SK-N-DZ (cell line): ENCODE results near the gene TXNDC17. TPM values are rescaled to one million over a fixed set of nuclear protein-coding genes. Genes with fewer than 3 reads are reported as not detected.
A peak's percentile ranks its signal among the peaks of the same experiment; 100 is the strongest.
"Not testable (repeated sequence)": the region's sequence is repeated elsewhere in the genome, so short reads cannot be mapped to it uniquely, and the experiment has no call there.

Experiments used
- DNase-seq: peaks from one replicate; pipeline ENCODE4 v3.0.0-alpha.2; 2015; ENCODE audit warnings: low spot score
- polyA plus RNA-seq, 2 experiments: library from polyadenylated mRNA; depleted of rRNA; stranded (reverse); fragments of >200 nt; gene quantifications; 2 replicates each; pipeline ENCODE4 v1.2.3, GENCODE V29; 2014

Gene TXNDC17
- polyA plus RNA-seq (2014; cell fraction: cytosol; rRNA removed) = 112 and 235 TPM in 2 replicates
- 163 and 278 TPM in 2 replicates for polyA plus RNA-seq (2014; cell fraction: nucleus; rRNA removed)

GRCh38 chr17:6640536-6641246 is at the start of gene TXNDC17, which contains the start of gene KIAA0753:
Gene TXNDC17, plus strand, starts transcription at chr17:6641060. Its CDS starts 23 bp downstream, at chr17:6641083.
Gene KIAA0753, minus strand, starts transcription at chr17:6640711. Its CDS starts 5,608 bp downstream, at chr17:6635103.
- peak; percentile 90 for DNase-seq

DNA sequence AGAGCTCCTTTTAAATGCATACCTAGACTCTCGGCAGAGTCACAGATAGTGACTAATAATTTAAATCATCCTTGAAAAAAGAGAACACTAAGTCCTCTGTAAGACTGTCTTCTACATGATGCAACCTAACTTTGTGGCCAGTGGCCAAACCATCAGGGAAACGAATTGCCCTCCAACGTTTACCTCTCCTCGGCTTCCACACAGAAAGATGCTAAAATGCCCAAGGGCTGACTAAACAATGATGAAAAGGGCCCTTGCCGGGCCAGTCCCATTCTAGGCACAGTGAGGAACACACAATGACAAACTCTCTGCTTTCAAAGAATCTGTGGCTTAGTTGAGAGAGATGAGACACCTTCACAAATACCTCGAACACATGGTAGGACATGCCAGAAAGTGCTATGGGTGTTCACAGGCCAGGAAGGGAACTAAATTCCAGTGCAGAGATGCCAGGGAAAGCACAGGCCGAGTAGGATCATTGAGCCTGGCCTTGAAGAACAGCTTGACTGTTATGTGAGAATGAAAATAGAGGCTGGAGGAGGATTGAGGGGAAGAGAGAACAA is 49.2 kb upstream of the TXNDC17 start:
- no peak for DNase-seq

DNA sequence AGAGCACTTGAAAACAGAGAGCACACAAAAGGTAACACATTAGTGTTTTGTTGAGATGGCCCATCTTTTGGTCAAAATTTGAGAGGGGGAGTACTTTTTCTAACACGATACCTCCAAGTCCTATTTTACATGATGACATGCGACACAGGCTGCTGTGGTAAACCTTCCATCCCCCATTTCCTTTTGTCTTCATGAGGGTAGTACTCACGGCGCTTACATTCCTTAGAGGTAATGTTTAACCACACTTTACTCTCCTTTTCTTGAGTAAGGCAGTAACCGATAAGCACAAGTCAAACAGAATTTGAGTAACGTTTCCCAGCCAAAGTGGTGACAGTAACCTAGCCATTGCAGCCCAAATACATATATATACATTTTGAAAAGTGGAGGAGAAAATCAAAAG is 48.7 kb upstream of the TXNDC17 start:
- DNase-seq = no peak

DNA sequence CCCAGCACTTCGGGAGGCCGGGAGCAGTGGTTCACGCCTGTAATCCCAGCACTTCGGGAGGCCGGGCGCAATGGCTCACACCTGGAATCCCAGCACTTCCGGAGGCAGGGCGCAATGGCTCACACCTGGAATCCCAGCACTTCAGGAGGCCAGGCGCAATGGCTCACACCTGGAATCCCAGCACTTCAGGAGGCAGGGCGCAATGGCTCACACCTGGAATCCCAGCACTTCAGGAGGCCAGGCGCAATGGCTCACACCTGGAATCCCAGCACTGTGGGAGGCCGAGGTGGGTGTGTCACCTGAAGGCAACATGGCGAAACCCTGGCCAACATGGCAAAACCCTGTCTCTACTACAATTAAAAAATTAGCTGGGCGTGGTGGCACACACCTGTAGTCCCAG is 47.5 kb upstream of the TXNDC17 start:
- DNase-seq = not testable (repeated sequence)

GRCh38 chr17:6596081-6596480 is 44.8 kb upstream of the TXNDC17 start:
- no peak for DNase-seq

- DNase-seq = no peak
Measured at GRCh38 chr17:6596511-6596910, 44.3 kb upstream of the TXNDC17 start.

DNA sequence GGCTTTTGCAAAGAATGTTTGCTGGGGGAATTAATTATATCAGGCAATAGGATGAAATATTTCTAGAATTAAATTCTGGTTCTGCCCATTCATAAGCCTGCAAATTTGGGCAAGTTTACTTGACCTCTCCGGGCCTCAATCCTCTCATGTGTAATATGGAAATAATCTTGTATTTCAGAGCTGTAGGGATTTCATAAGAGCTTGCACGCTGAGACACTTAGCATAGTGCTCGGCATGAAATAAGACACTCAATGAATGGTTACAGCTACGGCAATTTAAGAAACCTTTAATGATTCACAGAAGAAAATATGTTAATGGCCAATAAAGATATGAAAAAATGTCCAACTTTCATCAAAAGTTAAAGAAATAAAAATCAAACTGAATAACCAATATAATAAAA is 43.9 kb upstream of the TXNDC17 start:
- no peak for DNase-seq

GRCh38 chr17:6597727-6598126 is 43.1 kb upstream of the TXNDC17 start:
- no peak for DNase-seq

GRCh38 chr17:6599364-6599763 is 41.5 kb upstream of the TXNDC17 start:
- DNase-seq = no peak

DNA sequence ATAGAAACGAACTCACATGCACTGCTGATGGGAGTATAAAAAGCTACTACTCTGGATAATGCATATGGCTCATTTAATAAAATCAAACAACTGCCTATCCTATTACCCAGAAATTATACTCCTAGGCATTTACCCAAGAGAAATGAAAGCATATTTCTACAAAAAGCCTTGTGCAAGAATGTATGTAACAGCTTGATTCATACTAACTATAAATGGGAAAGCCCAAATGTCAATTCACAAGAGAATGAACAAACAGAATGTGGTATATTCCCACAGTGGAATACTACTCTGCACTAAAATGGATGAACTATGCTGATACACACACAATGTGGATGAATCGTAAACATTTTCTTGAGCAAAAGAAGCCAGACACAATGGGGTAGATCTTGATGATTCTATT is 38.7 kb upstream of the TXNDC17 start:
- DNase-seq = no peak

- no peak for DNase-seq
Measured at GRCh38 chr17:6603744-6604325, 37.0 kb upstream of the TXNDC17 start.

GRCh38 chr17:6605142-6605541 is 35.7 kb upstream of the TXNDC17 start:
- DNase-seq = no peak

GRCh38 chr17:6608321-6608720 is 32.5 kb upstream of the TXNDC17 start:
- DNase-seq = no peak

- DNase-seq = no peak
Measured at GRCh38 chr17:6610011-6610410, 30.8 kb upstream of the TXNDC17 start.

GRCh38 chr17:6611231-6611630 is 29.6 kb upstream of the TXNDC17 start:
- DNase-seq = no peak

DNA sequence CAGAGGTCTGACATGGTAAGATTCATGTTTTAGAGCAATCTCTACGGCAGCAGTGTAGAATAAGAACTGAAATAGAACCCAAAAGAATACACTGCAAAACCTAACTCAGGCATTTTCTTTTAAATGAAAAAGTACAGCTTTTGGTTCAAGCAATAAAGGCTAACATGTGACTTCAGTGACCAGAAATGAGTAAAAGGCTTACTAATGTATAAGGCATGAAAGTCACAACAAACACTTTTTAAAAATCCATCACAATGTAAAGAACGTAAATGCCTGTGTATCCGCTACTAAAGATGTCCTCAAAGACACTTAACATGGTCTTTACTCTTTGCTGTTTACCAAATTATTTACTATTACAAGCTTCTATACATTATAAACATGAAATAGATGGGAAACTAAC is 16.9 kb upstream of the TXNDC17 start:
- no peak for DNase-seq

GRCh38 chr17:6626616-6627015 is 14.2 kb upstream of the TXNDC17 start:
- no peak for DNase-seq

DNA sequence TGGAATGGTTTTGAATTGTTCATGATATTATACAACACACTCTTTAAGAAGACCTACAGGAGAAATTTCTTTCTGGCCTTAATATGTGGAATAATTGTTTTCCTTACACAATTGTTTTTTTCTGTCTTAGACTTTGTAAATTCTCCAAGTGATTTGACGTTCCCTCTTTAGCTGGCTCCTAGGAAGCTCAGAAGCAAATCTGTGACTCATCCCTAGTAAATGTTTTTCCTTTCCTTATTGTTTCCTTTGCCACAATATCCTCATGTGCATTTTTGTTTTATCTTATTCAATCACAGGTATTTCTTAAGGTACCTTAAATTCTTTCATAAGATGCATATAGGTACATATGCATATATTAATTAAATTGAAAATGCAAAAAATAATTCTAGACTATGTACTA is 13.8 kb upstream of the TXNDC17 start:
- DNase-seq = no peak

DNA sequence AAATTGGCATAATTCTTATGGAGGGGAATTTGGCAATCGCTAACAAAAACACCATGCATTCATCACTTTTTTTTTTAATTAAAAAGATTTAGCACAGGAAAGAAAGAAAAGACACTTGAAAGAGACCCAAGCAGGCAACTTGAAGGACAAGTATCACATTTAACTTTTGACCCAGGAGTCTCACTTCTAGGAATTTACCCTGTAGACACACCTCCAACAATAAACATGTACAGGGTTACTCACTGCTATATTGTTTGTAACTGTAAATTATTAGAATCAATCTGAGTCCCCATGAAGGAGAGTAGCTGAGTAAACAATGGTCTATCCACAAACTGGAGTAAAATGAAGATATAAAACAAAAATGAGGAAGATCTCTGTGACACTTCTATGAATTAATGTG is 10.5 kb upstream of the TXNDC17 start:
- no peak for DNase-seq

GRCh38 chr17:6632530-6632929 is 8.3 kb upstream of the TXNDC17 start:
- DNase-seq = no peak

DNA sequence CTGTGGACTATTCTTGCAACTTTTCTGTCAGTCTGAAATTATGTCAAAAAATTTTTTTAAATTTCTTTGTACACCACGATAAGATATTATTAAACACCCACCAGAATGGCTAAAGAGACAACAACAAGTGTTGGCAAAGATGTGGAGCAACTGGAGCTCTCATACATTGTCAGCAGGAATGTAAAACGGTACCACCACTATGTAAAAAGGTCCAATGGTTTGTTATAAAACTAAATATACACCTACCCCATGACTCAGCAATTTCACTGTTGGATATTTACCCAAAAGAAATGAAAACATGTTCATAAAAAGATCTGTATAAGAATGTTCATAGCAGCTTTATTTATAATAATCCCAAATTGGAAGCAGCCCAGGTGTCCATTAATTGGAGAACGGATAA is 7.6 kb upstream of the TXNDC17 start:
- no peak for DNase-seq

- no peak for DNase-seq
Measured at GRCh38 chr17:6636105-6636504, 4.8 kb upstream of the TXNDC17 start.
